Activated CD8-positive, alpha-beta T cell treated with anti-CD3 and anti-CD28 coated beads for 36 hours (primary cell): ENCODE data around the gene UBE4B. TPM values are rescaled to one million over a fixed set of nuclear protein-coding genes. Genes with fewer than 3 reads are reported as not detected.

ENCODE experiments used
- ATAC-seq: fragments of 200-7000 bp; cut with Tn5 transposase; one replicate; pipeline ENCODE4 v1.10.0; 2021; ENCODE audit warnings: mild to moderate bottlenecking, moderate library complexity
- CTCF ChIA-PET: fragments of 350-600 bp; sonication (Branson Sonifier 250); formaldehyde crosslinking; loops from one replicate; lab custom pipeline; 2021; ENCODE audit warnings: antibody characterized with exemption; lab: Charles Lee
- POLR2A ChIA-PET: fragments of 350-600 bp; sonication (Branson Sonifier 250); formaldehyde crosslinking; loops from one replicate; lab custom pipeline; 2021; ENCODE audit warnings: antibody characterized with exemption; lab: Charles Lee
- DNase-seq: peaks from one replicate; pipeline ENCODE4 v3.0.0-alpha.2; 2020
- H3K27ac Mint-ChIP-seq: one replicate; pipeline ENCODE4 v1.8.0; 2021; ENCODE audit warnings: mild to moderate bottlenecking, mixed read lengths
- H3K27me3 Mint-ChIP-seq: one replicate; pipeline ENCODE4 v1.8.0; 2021; ENCODE audit warnings: mixed read lengths
- H3K36me3 Mint-ChIP-seq: one replicate; pipeline ENCODE4 v1.8.0; 2021; ENCODE audit warnings: low read depth, mixed read lengths
- H3K4me1 Mint-ChIP-seq: one replicate; pipeline ENCODE4 v1.8.0; 2021; ENCODE audit warnings: low read depth, mixed read lengths
- H3K4me3 Mint-ChIP-seq: one replicate; pipeline ENCODE4 v1.8.0; 2021; ENCODE audit warnings: mild to moderate bottlenecking, moderate library complexity, mixed read lengths
- H3K9me3 Mint-ChIP-seq: one replicate; pipeline ENCODE4 v1.8.0; 2021; ENCODE audit warnings: mixed read lengths
- intact Hi-C: fragments of 100-400 bp; cut with micrococcal nuclease; formaldehyde crosslinking; loops from one replicate; pipeline ENCODE4 v1.10.0; 2022
- total RNA-seq, 2 experiments: library from RNA; stranded (reverse); gene quantifications; one replicate each; pipeline ENCODE4 v1.2.3, GENCODE V29; 2021
- TF ChIP-seq, protein P1 (sequence below): fragments of 200-600 bp; IDR thresholded peaks from one replicate; pipeline ENCODE4 v1.8.0; 2022; ENCODE audit warnings: antibody characterized with exemption, mild to moderate bottlenecking

The UBE4B gene
- total RNA-seq, 2 experiments from 2014 or later, result 21.0 to 26.2 TPM

DNA sequence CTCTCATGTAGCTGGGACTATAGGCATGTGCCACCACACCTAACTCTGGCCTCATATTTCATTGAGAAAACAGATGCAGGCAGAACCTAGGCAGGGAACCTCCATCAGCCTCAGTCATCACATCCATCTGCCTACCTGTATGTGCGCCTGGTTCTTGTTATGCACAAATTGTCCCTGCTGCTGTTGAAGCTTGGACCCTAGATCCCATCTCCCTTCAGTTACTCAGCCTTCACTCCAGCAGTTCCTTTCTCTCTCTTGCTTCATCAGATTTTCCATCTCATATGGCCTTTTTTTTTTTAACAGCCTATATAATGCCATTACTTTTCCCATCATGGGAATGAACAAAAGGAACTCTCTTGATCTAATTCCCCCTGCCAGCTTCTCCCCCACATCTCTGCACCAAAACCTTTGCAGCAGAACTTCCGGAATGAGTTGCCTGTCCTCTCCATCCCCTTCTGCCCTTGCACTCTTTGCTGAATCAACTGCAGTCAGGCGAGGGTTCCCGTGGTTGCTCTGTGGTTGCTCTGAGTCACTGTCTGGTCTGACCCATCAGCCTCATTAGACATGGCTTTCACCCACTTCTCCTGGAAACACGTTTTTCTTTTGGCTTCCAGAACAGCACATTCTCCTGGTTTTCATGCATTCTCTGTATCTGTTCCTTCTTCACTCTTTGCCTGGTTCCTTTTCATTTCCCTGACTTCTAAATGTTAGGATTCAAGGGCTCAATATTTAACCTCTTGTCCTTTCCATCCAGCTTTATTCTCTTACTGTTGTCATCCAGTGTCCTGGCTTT is 41.5 kb downstream of the UBE4B start:
- ATAC-seq, result peak; percentile 99
- DNase-seq, result peak; percentile 89
- TF ChIP-seq, protein P1, sequence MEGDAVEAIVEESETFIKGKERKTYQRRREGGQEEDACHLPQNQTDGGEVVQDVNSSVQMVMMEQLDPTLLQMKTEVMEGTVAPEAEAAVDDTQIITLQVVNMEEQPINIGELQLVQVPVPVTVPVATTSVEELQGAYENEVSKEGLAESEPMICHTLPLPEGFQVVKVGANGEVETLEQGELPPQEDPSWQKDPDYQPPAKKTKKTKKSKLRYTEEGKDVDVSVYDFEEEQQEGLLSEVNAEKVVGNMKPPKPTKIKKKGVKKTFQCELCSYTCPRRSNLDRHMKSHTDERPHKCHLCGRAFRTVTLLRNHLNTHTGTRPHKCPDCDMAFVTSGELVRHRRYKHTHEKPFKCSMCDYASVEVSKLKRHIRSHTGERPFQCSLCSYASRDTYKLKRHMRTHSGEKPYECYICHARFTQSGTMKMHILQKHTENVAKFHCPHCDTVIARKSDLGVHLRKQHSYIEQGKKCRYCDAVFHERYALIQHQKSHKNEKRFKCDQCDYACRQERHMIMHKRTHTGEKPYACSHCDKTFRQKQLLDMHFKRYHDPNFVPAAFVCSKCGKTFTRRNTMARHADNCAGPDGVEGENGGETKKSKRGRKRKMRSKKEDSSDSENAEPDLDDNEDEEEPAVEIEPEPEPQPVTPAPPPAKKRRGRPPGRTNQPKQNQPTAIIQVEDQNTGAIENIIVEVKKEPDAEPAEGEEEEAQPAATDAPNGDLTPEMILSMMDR, result no peak
- intact Hi-C loops, result no loop called here
- Mint-ChIP-seq H3K27me3 (no peaks in the 10 kb centered on the region), H3K4me1 (peaks cover 16% of the 10 kb centered on the region), H3K9me3 (no peaks in the 10 kb centered on the region), H3K4me3 (no peak overlapping the region), H3K27ac (no peak overlapping the region), H3K36me3 (peaks cover 5% of the 10 kb centered on the region)
- CTCF ChIA-PET, result no interaction called here
- POLR2A ChIA-PET, result interaction anchor here (0.6 kb wide), 2 partner anchors 10 to 35 kb away, joined by 3 to 4 read pairs; no protein-coding TSS in a partner anchor

DNA sequence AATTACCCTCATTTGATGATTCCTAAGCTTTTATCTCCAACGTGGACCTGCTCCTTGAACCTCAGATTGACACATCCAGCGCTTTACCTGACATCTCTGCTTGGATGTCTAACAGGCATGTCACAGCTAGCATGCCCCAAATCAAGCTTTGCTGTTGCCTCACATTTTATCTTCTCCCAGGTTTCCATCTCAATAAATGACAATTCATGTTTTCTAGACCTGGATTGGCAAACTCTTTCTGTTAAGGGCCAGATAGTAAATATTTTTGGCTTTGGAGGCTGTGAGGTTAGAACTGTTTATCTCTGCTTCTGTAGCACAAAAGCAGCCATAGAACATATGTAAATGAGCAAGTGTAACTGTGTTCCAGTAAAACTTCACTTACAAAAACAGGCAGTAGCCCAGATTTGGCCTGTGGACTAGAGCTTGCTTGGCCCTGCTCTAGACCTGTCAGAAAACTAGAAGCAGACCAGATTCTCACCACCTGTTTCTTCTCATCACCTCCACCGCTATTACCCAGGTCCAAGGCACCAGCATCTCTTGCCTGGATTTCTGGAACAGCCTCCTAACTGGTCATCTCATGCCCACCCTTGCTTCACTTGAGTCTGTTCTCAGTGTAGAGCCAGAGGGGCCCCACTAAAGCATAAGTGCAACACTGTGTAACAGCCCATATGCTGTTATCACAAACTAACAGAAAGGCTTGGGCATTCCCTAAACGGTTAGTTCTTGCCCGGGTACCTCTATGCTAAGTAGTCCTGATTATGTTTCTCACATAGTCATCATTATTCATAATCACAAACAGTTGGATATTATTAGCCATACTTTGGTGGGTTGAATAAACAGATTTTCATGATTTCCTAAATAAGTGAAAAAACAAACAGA is 42.3 kb downstream of the UBE4B start:
- DNase-seq (no peak), ATAC-seq (no peak)
- Mint-ChIP-seq H3K27ac (no peak overlapping the region), H3K9me3 (no peaks in the 10 kb centered on the region), H3K36me3 (peaks cover 8% of the 10 kb centered on the region), H3K27me3 (no peaks in the 10 kb centered on the region), H3K4me3 (no peak overlapping the region), H3K4me1 (peaks cover 16% of the 10 kb centered on the region)
- intact Hi-C loops, result no loop called here
- ChIA-PET POLR2A (interaction anchor here (0.6 kb wide), 1 partner anchor 11 kb away, joined by 4 read pairs; no protein-coding TSS in a partner anchor), CTCF (no interaction called here)
- TF ChIP-seq, protein P1, result no peak

DNA sequence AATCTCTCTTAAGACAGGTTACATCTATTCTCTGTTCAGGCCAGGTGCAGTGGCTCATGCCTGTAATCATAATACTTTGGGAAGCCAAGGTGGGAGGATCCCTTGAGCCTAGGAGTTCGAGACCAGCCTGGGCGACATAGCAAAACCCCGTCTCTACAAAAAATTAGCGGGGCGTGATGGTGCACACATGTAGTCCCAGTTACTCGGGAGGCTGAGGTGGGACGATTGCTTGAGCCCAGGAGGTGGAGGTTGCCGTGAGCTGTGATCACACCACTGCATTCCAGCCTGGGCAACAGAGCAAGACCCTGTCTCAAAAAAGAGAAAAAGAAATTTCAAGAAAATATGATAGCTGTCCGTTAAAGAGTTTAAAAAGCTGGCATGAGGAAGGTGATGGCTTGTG is 43.0 kb downstream of the UBE4B start:
- ChIA-PET POLR2A (interaction anchor here (0.7 to 0.9 kb wide), 2 partner anchors 9 to 13 kb away, joined by 3 to 4 read pairs; no protein-coding TSS in a partner anchor), CTCF (no interaction called here)
- Mint-ChIP-seq H3K9me3 (no peaks in the 10 kb centered on the region), H3K4me1 (peaks cover 16% of the 10 kb centered on the region), H3K27me3 (no peaks in the 10 kb centered on the region), H3K27ac (no peak overlapping the region), H3K4me3 (no peak overlapping the region), H3K36me3 (peaks cover 12% of the 10 kb centered on the region)
- TF ChIP-seq, protein P1, result no peak
- ATAC-seq, result no peak
- intact Hi-C loops, result no loop called here
- no peak for DNase-seq

DNA sequence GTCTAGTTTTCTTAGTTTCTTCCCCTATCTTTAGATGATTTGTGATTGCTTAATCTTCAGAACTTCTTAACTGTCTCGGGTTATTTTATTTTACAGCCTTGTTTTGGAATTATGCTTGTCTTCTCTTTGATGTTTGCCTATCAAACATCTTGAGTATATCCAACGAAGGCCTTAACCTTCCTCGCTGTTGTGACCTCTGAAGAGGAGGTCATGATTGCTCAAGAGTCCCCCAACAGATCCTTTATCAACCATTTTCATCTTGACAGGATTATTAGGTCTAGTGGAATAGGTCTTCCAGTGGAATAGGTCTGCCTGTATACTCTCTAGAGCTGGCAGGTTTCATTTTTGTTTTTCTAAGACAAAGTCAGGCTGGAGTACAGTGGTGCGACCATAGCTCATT is 45.7 kb downstream of the UBE4B start:
- ChIA-PET CTCF (no interaction called here), POLR2A (interaction anchor here (1.1 kb wide), 1 partner anchor 32 kb away, joined by 4 read pairs; no protein-coding TSS in a partner anchor)
- DNase-seq, result no peak
- peaks cover 21% of the 10 kb centered on the region for H3K4me1 Mint-ChIP-seq
- intact Hi-C loops, result no loop called here
- H3K27ac Mint-ChIP-seq, result no peak overlapping the region
- H3K9me3 Mint-ChIP-seq, result no peaks in the 10 kb centered on the region
- TF ChIP-seq, protein P1, result no peak
- H3K27me3 Mint-ChIP-seq, result no peaks in the 10 kb centered on the region
- no peak for ATAC-seq
- peaks cover 14% of the 10 kb centered on the region for H3K36me3 Mint-ChIP-seq
- no peak overlapping the region for H3K4me3 Mint-ChIP-seq
